GM12891 (cell line): Measurements from ENCODE around the gene SMYD3.
"Not testable (repeated sequence)": the region's sequence is repeated elsewhere in the genome, so short reads cannot be mapped to it uniquely, and the experiment has no call there.

Source experiments
- DNase-seq: peaks from one replicate; pipeline ENCODE4 v3.0.0; 2011; ENCODE audit warnings: low spot score; ENCODE audit not compliant: insufficient read length
- FAIRE-seq: peaks from 2 replicates; lab custom pipeline; 2011; peaks lifted over from hg19 to GRCh38; lab: Jason Lieb, UNC
- PAX5 ChIP-seq: IDR thresholded peaks from 2 replicates; pipeline ENCODE4 v1.6.1; 2011; ENCODE audit warnings: low read length, moderate library complexity, mild to moderate bottlenecking; ENCODE audit not compliant: insufficient read depth, severe bottlenecking
- POLR2A ChIP-seq: IDR thresholded peaks from 2 replicates; pipeline ENCODE4 v1.6.1; 2011; ENCODE audit warnings: low read depth, low read length, control low read depth
- POLR2AphosphoS5 ChIP-seq: IDR thresholded peaks from 2 replicates; pipeline ENCODE4 v1.6.1; 2011; ENCODE audit warnings: low read depth, low read length, control low read depth
- POU2F2 ChIP-seq: IDR thresholded peaks from 2 replicates; pipeline ENCODE4 v1.6.1; 2011; ENCODE audit warnings: low read depth, mild to moderate bottlenecking, control low read depth, low read length, moderate library complexity
- SPI1 ChIP-seq: IDR thresholded peaks from 2 replicates; pipeline ENCODE4 v1.6.1; 2011; ENCODE audit warnings: low read depth, low read length, control low read depth
- TAF1 ChIP-seq: IDR thresholded peaks from 2 replicates; pipeline ENCODE4 v1.6.1; 2011; ENCODE audit warnings: low read depth, low read length, control low read depth

SMYD3 gene

DNA sequence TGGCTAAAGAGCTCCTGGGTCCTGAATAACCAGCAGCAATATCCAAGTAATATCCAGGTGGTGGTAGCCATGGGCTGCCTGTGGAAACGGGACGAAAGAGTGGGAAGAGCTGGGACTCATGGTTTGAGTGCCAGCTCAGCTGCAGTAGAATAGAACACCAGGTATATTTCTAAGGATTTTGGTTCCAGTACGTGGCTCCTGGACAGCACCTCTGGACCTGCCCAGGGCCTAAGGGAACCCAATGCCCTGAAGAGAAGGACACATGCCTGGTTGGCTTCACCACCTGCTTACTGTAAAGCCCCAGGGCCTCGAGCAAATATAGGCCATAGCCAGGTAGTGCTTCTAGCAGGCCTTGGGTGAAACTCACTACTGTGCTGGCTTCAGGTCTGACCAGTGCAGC is 785.6 kb downstream of the SMYD3 start:
- DNase-seq (no peak), FAIRE-seq (no peak)
- TF ChIP-seq POLR2A (no peak), PAX5 (no peak), TAF1 (no peak), POLR2AphosphoS5 (no peak), POU2F2 (no peak), SPI1 (no peak)

- FAIRE-seq = no peak
- no peak for DNase-seq
- no peak for TF ChIP-seq SPI1
- no peak for TF ChIP-seq PAX5
- no peak for TF ChIP-seq POU2F2
- TF ChIP-seq POLR2A = no peak
- no peak for TF ChIP-seq POLR2AphosphoS5
- TF ChIP-seq TAF1 = no peak
Observed at GRCh38 chr1:245718951-245719350, 788.1 kb downstream of the SMYD3 start.

- no peak for FAIRE-seq
- TF ChIP-seq TAF1 (no peak), POLR2A (no peak), POU2F2 (no peak), POLR2AphosphoS5 (no peak), SPI1 (no peak), PAX5 (no peak)
- no peak for DNase-seq
Observed at GRCh38 chr1:245718123-245718522, 789.0 kb downstream of the SMYD3 start.

DNA sequence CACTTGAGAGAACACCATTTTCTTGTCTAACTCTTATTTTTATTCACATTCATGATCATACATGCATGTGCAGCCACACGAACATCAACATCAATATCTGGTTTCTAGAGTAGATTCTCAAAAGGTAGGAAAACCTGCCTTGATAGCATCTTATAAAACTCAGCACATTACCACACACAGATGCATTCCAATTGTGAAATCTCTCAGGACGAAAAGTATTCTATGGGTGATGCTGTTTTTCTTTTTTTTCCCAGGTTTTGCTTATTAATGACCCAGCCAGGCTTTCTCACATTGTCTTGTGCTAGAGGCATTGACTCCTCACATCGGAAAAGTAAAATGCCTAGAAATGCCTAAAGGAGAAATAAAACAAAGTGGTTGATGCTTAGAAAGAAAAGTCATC is 789.5 kb downstream of the SMYD3 start:
- no peak for TF ChIP-seq PAX5
- no peak for TF ChIP-seq TAF1
- TF ChIP-seq POLR2A = no peak
- TF ChIP-seq POU2F2 = no peak
- no peak for TF ChIP-seq POLR2AphosphoS5
- TF ChIP-seq SPI1 = no peak
- FAIRE-seq (no peak), DNase-seq (no peak)

DNA sequence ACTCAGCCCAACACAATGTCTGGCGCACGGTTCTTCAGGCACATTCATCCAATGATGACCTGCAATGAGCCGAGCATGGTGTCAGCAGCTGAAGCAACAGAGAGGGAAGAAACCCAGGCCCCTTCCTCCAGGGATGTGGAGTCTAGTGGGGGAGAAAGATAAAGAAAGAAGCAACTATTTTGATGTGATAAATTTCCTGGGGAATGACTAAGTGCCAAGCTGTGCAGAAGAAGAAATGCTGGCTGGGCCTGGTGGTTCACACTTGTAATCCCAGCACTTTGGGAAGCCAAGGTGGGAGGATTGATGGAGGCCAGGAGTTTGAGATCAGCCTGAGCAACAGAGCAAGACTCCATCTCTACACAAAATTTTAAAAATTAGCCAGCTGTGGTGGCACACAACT is 790.5 kb downstream of the SMYD3 start:
- DNase-seq = no peak
- FAIRE-seq = no peak

GRCh38 chr1:245715970-245716369 is 791.1 kb downstream of the SMYD3 start:
- FAIRE-seq (no peak), DNase-seq (no peak)
- TF ChIP-seq PAX5 (no peak), POLR2AphosphoS5 (no peak), POU2F2 (no peak), POLR2A (no peak), TAF1 (no peak), SPI1 (no peak)

More for the DNA sequence above, 790.5 kb downstream of the SMYD3 start:
- TF ChIP-seq POU2F2 = no peak

GRCh38 chr1:245715291-245715701 is 791.8 kb downstream of the SMYD3 start:
- no peak for TF ChIP-seq POLR2A
- no peak for FAIRE-seq
- no peak for DNase-seq

DNA sequence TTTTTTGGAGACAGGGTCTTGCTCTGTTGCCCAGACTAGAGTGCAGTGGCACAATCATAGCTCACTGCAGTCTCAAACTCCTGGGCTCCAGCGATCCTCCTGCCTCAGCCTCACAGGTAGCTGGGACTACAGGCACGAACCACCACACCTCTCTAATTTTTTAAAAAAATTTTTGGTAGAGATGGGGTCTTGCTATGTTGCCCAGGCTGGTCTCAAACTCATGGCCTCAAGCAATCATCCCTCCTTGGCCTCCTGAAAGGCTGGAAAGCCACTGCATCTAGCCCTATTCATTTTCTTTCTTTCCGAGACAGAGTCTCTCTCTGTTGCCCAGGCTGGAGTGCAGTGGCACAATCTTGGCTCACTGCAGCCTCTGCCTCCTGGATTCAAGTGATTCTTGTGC is 793.1 kb downstream of the SMYD3 start:
- FAIRE-seq, DNase-seq: not testable (repeated sequence)

GRCh38 chr1:245710961-245711903 is 795.8 kb downstream of the SMYD3 start:
- no peak for DNase-seq
- TF ChIP-seq SPI1 (no peak), POU2F2 (no peak), POLR2AphosphoS5 (no peak), PAX5 (no peak), TAF1 (no peak), POLR2A (no peak)
- no peak for FAIRE-seq

DNA sequence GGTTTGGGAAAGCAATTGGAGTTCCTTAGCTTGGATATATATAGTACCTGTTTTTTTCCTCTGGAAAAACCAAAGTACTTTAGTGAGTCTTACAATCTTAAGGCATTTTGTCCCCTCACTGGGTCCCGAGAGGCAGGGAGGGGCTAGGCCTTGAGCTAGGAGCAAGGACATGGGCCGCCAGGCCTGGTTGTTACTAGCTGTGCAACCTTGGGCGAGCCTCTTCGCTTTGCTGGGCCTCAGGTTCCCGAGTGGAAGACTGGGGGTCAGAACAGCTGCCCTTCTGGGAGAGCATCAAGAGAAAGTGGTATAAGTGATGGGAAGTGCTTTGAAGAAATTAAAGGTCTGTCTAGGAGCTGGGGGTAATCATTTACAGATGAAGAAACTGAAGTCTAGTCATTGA is 799.1 kb downstream of the SMYD3 start:
- DNase-seq = no peak
- FAIRE-seq = no peak
- TF ChIP-seq PAX5 = no peak
- TF ChIP-seq POLR2AphosphoS5 = no peak
- TF ChIP-seq SPI1 = no peak
- no peak for TF ChIP-seq POU2F2
- TF ChIP-seq POLR2A = no peak
- no peak for TF ChIP-seq TAF1

DNA sequence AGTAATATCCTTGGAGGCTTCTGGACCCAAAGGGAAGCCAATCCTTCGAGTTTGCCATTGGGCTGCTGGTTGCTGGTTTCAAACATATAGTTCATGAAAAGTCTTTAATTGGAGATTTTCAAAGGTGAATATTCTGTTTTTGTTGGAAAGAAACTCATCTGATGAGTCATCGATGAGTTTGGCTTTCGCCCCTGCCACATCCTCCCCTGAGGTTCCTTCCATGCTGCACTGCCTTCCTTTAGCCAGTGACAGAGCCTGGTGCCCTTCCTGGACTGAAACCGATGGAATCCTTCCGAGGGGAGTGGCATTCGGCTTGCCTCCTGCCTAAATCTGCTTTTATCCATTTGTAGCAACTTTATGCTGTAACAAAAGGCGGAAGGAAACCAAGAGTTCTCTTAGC is 802.3 kb downstream of the SMYD3 start:
- FAIRE-seq (no peak), DNase-seq (no peak)
- TF ChIP-seq POLR2A = no peak
- TF ChIP-seq PAX5 = no peak
